CD4-positive, alpha-beta T cell (primary cell): ENCODE data around the gene HS3ST5. TPM values are rescaled to one million over a fixed set of nuclear protein-coding genes. Genes with fewer than 3 reads are reported as not detected.

ENCODE experiments used
- ATAC-seq: fragments of 200-7000 bp; cut with Tn5 transposase; one replicate; pipeline ENCODE4 v1.10.0; 2022; ENCODE audit warnings: mild to moderate bottlenecking; ENCODE audit not compliant: poor library complexity
- CTCF ChIA-PET: fragments of 350-600 bp; sonication (Branson Sonifier 250); formaldehyde crosslinking; loops from one replicate; lab custom pipeline; 2021; ENCODE audit warnings: antibody characterized with exemption, inconsistent platforms; lab: Charles Lee
- POLR2A ChIA-PET: fragments of 350-600 bp; sonication (Branson Sonifier 250); formaldehyde crosslinking; loops from one replicate; lab custom pipeline; 2021; ENCODE audit warnings: antibody characterized with exemption, inconsistent platforms; lab: Charles Lee
- DNase-seq, 14 experiments: peaks; one replicate each; pipeline ENCODE4 v3.0.0-alpha.2; 2013 to 2020; ENCODE audit warnings: mixed read lengths in 2 of 14
- H3K27ac ChIP-seq, 2 donors: one replicate each; pipeline versions ENCODE4 v1.5.1 to v1.7.0; 2013; ENCODE audit warnings: low read length in 2 of 2, low read depth in 1 of 2, mild to moderate bottlenecking in 1 of 2
- H3K27me3 ChIP-seq, 2 experiments: 1 replicate in 1 of 2; 2 replicates in 1 of 2; pipeline versions ENCODE4 v1.6.1 to v1.7.0; 2013; ENCODE audit warnings: low read length in 2 of 2, control low read depth in 1 of 2, mild to moderate bottlenecking in 1 of 2, moderate library complexity in 1 of 2; ENCODE audit not compliant: insufficient read depth in 2 of 2, control insufficient read depth in 1 of 2
- H3K36me3 ChIP-seq: one replicate; pipeline ENCODE4 v1.6.1; 2013; ENCODE audit warnings: low read length, control low read depth; ENCODE audit not compliant: insufficient read depth
- H3K4me1 ChIP-seq: one replicate; pipeline ENCODE4 v1.6.1; 2013; ENCODE audit warnings: low read length, control low read depth; ENCODE audit not compliant: insufficient read depth
- H3K4me3 ChIP-seq: one replicate; pipeline ENCODE4 v1.5.1; 2013; ENCODE audit warnings: mild to moderate bottlenecking, low read length, moderate library complexity
- H3K9me3 ChIP-seq, 2 experiments: 1 replicate in 1 of 2; 2 replicates in 1 of 2; pipeline versions ENCODE4 v1.6.1 to v1.7.0; 2013; ENCODE audit warnings: low read length in 2 of 2, mild to moderate bottlenecking in 2 of 2, control low read depth in 1 of 2, moderate library complexity in 1 of 2; ENCODE audit not compliant: control insufficient read depth in 1 of 2, insufficient read depth in 1 of 2
- H3K27ac Mint-ChIP-seq: one replicate; pipeline ENCODE4 v1.8.0; 2020; ENCODE audit warnings: mixed read lengths
- H3K27me3 Mint-ChIP-seq: one replicate; pipeline ENCODE4 v1.8.0; 2021; ENCODE audit warnings: mixed read lengths
- H3K36me3 Mint-ChIP-seq: one replicate; pipeline ENCODE4 v1.8.0; 2021; ENCODE audit warnings: low read depth, mixed read lengths
- H3K4me1 Mint-ChIP-seq: one replicate; pipeline ENCODE4 v1.8.0; 2021; ENCODE audit warnings: low read depth, mixed read lengths
- H3K4me3 Mint-ChIP-seq: one replicate; pipeline ENCODE4 v1.8.0; 2020; ENCODE audit warnings: mild to moderate bottlenecking, mixed read lengths
- H3K9me3 Mint-ChIP-seq: one replicate; pipeline ENCODE4 v1.8.0; 2020; ENCODE audit warnings: mixed read lengths
- intact Hi-C, 2 experiments: fragments of 100-400 bp; cut with DNase I in 1 of 2; cut with micrococcal nuclease in 1 of 2; formaldehyde crosslinking; loops; one replicate each; pipeline versions ENCODE4 v1.15.1 to v1.9.0; 2023 to 2025; cut with DNase I, micrococcal nuclease
- total RNA-seq, 174 experiments: library from RNA in 2 of 174; stranded (reverse) in 2 of 174; gene quantifications; one replicate each; pipeline ENCODE4 v1.2.3 and lab custom pipeline; 2021 to 2026
- TF ChIP-seq, protein P1 (sequence below): fragments of 200-600 bp; IDR thresholded peaks from one replicate; pipeline ENCODE4 v1.8.0; 2022; ENCODE audit warnings: antibody characterized with exemption, mild to moderate bottlenecking

Gene HS3ST5
- total RNA-seq, 2 experiments from 2014 or later: not detected

DNA sequence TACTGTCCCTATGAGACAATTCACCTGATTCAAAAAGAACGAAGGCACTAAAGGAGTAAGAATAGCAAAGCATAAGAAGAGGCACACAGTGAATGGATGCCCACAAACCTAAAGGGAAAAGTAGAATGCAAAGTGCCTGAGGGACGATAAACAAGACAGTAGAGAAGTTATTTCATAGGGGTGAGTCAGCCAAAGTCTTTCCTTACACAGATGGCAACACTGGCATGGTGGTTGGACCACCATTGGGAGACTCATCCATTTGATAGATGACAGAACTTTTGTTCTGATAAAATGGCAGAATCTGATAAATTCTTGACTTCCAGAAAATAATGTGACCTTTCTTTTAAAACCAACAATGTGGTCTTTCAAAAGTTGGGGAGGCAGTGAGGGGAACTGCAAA, 223.8 kb downstream of the HS3ST5 start:
- Mint-ChIP-seq H3K4me3 (no peak overlapping the region), H3K36me3 (no peaks in the 10 kb centered on the region), H3K27ac (no peak overlapping the region), H3K27me3 (peaks cover 19% of the 10 kb centered on the region), H3K9me3 (no peaks in the 10 kb centered on the region), H3K4me1 (no peaks in the 10 kb centered on the region)
- Histone ChIP-seq H3K4me3 (no peak overlapping the region), H3K27me3 (no peaks in the 10 kb centered on the region), H3K9me3 (no peaks in the 10 kb centered on the region), H3K36me3 (no peaks in the 10 kb centered on the region), H3K4me1 (no peaks in the 10 kb centered on the region), H3K27ac (no peak overlapping the region)
- TF ChIP-seq, protein P1, sequence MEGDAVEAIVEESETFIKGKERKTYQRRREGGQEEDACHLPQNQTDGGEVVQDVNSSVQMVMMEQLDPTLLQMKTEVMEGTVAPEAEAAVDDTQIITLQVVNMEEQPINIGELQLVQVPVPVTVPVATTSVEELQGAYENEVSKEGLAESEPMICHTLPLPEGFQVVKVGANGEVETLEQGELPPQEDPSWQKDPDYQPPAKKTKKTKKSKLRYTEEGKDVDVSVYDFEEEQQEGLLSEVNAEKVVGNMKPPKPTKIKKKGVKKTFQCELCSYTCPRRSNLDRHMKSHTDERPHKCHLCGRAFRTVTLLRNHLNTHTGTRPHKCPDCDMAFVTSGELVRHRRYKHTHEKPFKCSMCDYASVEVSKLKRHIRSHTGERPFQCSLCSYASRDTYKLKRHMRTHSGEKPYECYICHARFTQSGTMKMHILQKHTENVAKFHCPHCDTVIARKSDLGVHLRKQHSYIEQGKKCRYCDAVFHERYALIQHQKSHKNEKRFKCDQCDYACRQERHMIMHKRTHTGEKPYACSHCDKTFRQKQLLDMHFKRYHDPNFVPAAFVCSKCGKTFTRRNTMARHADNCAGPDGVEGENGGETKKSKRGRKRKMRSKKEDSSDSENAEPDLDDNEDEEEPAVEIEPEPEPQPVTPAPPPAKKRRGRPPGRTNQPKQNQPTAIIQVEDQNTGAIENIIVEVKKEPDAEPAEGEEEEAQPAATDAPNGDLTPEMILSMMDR: no peak
- CTCF ChIA-PET: no interaction called here
- POLR2A ChIA-PET: no interaction called here
- no peak for DNase-seq
- ATAC-seq: no peak
- intact Hi-C loops: no loop called here

- H3K4me3 ChIP-seq: no peak overlapping the region
- H3K4me1 ChIP-seq: no peaks in the 10 kb centered on the region
- TF ChIP-seq, protein P1: no peak
- no peaks in the 10 kb centered on the region for H3K9me3 ChIP-seq
- H3K27ac ChIP-seq: no peak overlapping the region
- H3K36me3 ChIP-seq: no peaks in the 10 kb centered on the region
- peaks cover 0 to 3% of the 10 kb centered on the region in 2 experiments for H3K27me3 ChIP-seq
- ATAC-seq (no peak), DNase-seq (no peak)
- Mint-ChIP-seq H3K4me1 (no peaks in the 10 kb centered on the region), H3K27ac (no peak overlapping the region), H3K9me3 (no peaks in the 10 kb centered on the region), H3K36me3 (no peaks in the 10 kb centered on the region), H3K4me3 (no peak overlapping the region), H3K27me3 (peaks cover 6% of the 10 kb centered on the region)
- POLR2A ChIA-PET: no interaction called here
- intact Hi-C loops: no loop called here
- CTCF ChIA-PET: no interaction called here
Measured at GRCh38 chr6:114115652-114116051, 227.2 kb downstream of the HS3ST5 start.

- H3K27me3 ChIP-seq: peaks cover 3% of the 10 kb centered on the region in 2 experiments
- Mint-ChIP-seq H3K27me3 (peaks cover 20% of the 10 kb centered on the region), H3K27ac (no peak overlapping the region), H3K9me3 (no peaks in the 10 kb centered on the region), H3K4me1 (no peaks in the 10 kb centered on the region), H3K36me3 (no peaks in the 10 kb centered on the region), H3K4me3 (no peak overlapping the region)
- no peaks in the 10 kb centered on the region for H3K36me3 ChIP-seq
- ATAC-seq: no peak
- POLR2A ChIA-PET: no interaction called here
- H3K4me3 ChIP-seq: no peak overlapping the region
- CTCF ChIA-PET: interaction anchor here (1.3 to 1.8 kb wide), 2 partner anchors 9 to 114 kb away, joined by 4 to 5 read pairs; no protein-coding TSS in a partner anchor
- H3K9me3 ChIP-seq: no peaks in the 10 kb centered on the region
- no peaks in the 10 kb centered on the region for H3K4me1 ChIP-seq
- no peak overlapping the region for H3K27ac ChIP-seq
- DNase-seq: peak in 8 of 14 experiments; percentile 3 to 25 (median 10)
- TF ChIP-seq, protein P1: no peak
- intact Hi-C loops: no loop called here
Measured at GRCh38 chr6:114108119-114109002, 234.5 kb downstream of the HS3ST5 start.
